GM21576 (cell line): Measurements from ENCODE around the gene VARS2.
"Not testable (repeated sequence)": the region's sequence is repeated elsewhere in the genome, so short reads cannot be mapped to it uniquely, and the experiment has no call there.

Experiments
- ATAC-seq: cut with Tn5 transposase; IDR thresholded peaks from one replicate; pipeline ENCODE4 v1.9.1; 2021; ENCODE audit warnings: mild to moderate bottlenecking, moderate library complexity; ENCODE audit not compliant: unreplicated experiment

Gene VARS2

GRCh38 chr6:30927080-30927479 lies 13.0 kb downstream of the VARS2 start:
- not testable (repeated sequence) for ATAC-seq

DNA sequence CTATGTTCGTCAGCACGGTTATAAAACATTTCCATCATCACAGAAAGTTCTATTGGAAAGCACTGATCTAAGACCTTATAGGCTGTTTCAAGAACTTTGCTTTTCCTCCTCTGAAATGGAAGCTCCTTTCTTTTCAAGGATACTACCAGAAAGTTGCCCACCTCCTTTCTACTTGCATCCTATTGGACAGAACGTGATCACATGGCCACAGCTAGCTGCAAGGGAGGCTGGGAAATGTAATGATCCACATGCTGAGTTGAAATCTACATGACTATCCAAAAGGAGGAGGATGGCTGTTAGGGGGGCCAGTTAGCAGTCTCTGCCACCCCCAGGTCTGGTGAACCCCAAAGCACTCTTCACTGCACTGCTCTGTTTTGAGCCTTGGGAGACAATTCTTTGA lies 14.6 kb downstream of the VARS2 start:
- no peak for ATAC-seq

- ATAC-seq: no peak
Measured at GRCh38 chr6:30930506-30930905, 16.5 kb downstream of the VARS2 start.

GRCh38 chr6:30931272-30931671 lies 17.2 kb downstream of the VARS2 start:
- ATAC-seq: no peak

DNA sequence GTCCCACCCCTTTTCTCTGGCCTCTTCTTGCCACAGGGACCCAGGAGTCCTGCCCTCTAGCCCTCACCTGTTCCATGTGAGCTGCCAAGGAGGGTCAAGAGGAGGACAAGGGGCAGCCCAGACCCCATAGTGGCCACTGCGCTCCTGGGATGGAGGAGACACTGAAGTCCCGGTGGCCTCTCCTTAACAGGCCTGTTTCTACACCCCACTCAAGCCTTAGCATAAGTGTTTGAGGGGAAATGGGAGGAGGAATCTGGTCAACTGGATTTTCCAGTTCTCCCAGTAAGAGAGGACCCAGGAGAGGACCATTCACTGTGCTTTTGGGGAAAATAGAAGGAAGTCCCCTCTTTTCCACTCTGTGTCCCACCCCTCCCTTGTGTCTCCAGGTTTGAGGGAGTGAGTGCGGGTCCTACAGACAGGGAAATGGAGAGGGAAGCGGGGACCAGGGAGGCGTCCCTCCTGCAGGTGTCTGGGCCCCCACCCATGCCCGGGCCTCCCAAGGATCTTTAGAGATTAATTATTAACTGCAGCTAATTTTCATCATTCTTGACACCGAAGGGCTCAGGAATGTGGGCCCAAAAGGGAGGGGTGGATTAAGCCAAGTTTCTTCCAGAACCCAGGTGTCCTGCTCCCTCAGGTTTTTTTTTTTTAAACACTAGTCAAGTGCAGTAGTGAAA lies 18.1 kb downstream of the VARS2 start, which contains the start of gene SFTA2:
SFTA2 (minus strand) TSS at position 202 of the 677 bp plus-strand sequence; CDS start at position 128, 74 bp downstream.
- ATAC-seq: no peak

- ATAC-seq: no peak
Measured at GRCh38 chr6:30932665-30933365, 18.8 kb downstream of the VARS2 start.

- ATAC-seq: no peak
Measured at GRCh38 chr6:30935018-30935417, 21.0 kb downstream of the VARS2 start.

- ATAC-seq: no peak
Measured at GRCh38 chr6:30937265-30937664, 23.2 kb downstream of the VARS2 start.

- no peak for ATAC-seq
Measured at GRCh38 chr6:30938730-30939129, 24.7 kb downstream of the VARS2 start.

DNA sequence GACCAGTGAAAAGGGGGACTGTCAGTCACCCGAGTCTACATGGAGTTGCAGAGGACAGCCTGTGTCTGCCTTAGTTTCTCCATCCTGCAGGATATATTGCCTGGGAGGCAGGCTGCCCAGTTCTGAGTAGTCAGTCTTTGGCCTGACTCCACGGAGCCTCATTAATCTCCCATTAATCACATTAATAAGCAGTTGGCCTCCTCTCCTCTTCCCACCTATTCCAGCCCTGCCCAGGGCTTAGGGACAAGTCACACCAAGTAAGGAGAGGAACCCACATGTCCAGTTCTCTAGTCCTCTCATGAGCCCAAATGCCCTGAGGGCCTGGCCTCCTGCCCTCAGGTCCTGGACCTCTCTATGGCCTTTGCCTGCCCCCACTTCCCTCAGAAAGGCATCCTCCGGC lies 25.4 kb downstream of the VARS2 start:
- ATAC-seq: no peak

GRCh38 chr6:30940361-30940986 lies 26.4 kb downstream of the VARS2 start, which contains the start of gene MUCL3:
Gene MUCL3 (plus strand): TSS chr6:30940973. CDS start chr6:30941000, 27 bp downstream.
- no peak for ATAC-seq

DNA sequence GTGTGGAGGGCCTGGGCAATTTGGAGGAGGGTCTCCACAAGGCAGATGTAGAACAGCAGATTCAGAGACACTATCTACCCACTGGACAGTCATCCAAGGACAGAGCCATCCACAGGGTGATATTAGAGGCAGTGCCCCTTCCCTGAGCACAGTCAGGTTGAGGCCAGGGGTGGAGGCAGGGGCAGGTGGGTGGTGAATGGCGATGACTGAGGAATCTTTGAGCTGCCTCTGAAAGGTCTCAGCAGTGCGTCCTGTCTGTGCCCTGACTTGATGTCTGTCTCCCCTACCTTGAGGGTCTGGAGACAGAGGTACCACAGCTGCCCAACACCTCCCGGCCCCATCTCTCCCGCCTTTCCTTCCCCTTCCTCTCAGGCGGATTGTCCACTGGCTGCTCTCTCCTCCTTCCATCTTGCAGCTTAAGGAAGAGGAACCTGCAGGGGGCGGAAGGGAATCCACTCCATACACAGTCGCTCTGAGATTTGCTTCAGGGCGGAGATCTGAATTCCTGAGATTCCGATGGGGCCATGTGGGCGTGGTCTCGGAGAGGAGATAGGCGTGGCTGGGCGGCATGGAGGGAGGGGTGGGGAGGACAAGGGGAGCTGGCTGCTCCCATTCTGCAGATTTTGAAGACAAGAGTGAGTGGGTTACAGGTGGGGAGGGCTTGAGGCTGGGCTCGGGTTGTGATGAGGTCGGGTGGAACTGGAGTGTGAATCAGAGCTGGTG lies 28.5 kb downstream of the VARS2 start:
- no peak for ATAC-seq

DNA sequence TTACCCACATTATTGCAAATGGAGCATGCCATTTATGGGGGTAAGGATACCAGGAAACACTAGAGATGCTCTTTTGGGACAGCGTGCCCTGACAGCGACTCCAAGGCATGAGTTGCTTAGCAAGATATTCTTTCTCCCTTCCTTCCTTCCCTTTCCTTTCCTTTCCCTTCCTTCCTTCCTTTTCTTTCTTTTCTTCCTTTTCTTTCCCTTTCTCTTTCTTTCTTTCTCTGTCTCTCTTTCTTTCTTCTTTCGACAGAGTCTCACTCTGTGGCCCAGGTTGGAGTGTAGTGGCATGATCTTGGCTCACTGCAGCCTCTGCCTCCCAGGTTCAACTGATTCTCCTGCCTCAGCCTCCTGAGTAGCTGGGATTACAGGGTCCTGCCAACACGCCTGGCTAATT lies 30.0 kb downstream of the VARS2 start:
- no peak for ATAC-seq

DNA sequence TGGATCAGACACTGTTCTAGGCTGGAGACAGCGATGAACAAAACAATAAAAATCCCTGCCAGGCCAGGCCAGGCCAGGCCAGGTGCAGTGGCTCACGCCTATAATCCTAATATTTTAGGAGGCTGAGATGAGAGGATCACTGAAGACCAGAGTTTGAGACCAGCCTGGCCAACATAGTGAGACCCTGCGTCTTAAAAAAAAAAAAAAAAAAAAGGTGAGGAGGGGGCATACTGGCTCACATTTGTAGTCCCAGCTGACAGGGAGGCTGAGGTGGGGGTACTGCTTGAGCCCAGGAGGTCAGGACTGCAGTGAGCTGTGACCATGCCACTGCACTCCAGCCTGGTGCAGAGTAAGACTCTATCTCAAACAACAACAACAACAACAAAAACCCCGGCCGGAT lies 31.2 kb downstream of the VARS2 start:
- no peak for ATAC-seq

GRCh38 chr6:30947231-30947630 lies 33.2 kb downstream of the VARS2 start:
- no peak for ATAC-seq

DNA sequence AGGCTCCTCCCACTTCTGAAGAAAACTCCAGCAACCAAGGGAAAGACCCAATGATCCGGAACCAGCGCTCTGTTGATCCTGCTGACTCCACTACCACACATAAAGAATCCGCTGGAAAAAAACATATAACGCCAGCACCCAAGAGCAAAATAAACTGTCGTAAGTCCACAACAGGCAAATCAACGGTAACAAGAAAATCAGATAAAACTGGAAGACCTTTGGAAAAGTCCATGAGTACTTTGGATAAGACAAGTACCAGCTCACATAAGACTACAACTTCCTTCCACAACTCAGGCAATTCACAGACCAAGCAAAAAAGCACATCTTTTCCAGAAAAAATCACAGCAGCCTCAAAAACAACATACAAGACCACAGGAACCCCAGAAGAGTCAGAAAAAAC lies 34.8 kb downstream of the VARS2 start:
- ATAC-seq: no peak

GRCh38 chr6:30951907-30952469 lies 38.0 kb downstream of the VARS2 start:
- no peak for ATAC-seq

GRCh38 chr6:30954631-30955366 lies 40.8 kb downstream of the VARS2 start:
- no peak for ATAC-seq

DNA sequence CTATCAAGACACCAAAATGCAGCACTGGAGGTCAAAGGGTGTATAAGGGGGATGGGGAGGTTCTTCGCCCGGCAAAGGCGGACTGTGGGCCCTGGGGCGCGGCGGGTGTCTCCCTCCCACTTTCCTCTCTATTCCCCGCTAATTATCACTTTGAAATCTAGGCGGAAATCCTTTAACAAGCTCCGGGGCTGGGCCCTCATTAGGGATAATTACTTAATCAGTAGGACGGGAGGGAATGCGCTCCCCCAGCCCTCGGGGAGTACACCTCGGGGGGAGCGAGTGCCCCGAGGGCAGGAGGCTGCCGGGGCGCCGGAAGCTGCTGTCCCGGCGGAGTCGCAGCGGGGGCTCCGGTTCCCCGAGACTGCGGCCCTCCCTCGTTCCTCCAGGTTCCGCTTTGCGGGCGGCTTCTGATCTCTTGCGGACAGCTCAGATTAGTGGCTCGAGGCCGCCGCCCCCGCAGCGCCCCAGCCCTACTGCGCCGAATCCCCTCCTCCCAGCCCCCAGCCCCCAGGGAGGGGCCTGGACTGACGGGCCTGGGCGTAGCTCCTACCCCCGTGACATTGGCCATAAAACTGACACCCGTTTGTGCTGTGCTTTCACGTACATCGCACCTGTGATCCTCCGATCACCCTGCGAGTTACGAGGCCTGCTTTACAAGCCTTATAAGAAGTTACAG lies 41.5 kb downstream of the VARS2 start:
- no peak for ATAC-seq

DNA sequence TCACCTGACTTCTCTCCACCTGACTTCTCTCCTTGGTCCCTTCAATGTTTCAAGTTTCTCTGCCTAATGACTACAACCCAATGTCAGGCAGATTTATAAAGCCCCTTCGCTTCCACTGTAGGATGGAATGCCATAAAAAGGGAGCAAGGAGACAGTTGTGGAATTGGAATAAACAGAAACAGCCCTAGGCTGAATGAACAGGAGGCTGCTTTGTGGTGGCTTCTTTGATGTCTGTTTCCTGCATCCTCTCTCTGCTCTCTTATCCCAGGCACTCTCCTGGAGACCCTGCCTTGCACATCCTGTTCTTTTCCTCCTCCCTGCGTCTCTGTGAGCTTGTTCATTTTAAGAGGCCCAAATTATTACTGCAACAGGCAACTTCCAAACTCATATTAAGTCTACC lies 43.7 kb downstream of the VARS2 start:
- no peak for ATAC-seq
